GM20000 (cell line): ENCODE measurements around the gene SCUBE3.
A peak's percentile ranks its signal among the peaks of the same experiment; 100 is the strongest.

Source experiments
- DNase-seq: peaks from one replicate; pipeline ENCODE4 v3.0.0; 2012; ENCODE audit warnings: low spot score
- CTCF ChIP-seq: IDR thresholded peaks from 2 replicates; pipeline ENCODE4 v1.5.1; 2012; ENCODE audit warnings: mild to moderate bottlenecking, control low read depth; ENCODE audit errors: extremely low read depth, missing control alignments

The SCUBE3 gene

DNA sequence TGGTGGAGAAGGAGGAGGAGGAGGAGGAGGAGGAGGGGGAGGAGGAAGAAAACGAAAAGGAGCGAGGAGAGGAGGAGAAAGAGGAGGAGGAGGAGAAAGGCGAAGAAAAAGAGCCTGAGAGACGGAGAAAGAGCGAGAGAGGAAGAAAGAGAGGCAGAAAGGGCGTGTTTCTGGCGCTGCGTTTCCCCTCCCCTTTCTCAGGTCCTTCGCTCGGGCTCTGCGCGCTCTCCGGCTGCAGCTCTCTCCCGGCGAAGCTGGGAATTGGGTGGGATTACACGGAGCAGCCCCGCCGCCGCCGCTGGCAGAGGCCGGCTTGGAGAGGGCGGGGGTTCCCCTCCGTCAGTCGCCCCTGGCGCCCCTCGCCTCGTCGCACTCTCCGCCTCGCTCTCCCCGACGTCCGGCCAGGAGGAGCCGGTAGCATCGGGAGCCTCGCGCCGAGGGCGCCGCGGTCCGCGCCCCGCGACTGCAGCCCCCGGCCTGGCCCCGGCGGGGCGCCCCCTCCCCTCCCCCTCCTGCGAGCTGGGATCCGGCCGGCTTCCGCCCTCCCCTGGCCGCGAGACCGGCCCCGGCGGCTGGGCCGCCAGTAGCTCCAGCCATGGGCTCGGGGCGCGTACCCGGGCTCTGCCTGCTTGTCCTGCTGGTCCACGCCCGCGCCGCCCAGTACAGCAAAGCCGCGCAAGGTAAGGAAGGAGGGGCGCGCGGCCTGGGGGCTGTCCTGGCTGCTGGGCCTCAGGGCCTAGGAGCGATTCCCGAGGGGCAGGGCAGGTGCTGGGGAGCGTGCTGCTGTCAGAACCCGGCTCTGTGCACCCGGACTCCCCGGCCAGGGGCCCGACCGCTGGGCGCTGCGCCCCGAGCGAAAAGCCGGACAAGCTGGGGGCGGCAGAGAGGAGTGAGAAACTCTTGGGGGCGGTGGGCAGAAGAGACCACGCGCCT is at the start of gene SCUBE3:
SCUBE3 (plus strand) TSS at position 133 of the 933 bp plus-strand sequence; CDS start at position 596, 463 bp downstream.
- DNase-seq: peak; percentile 85
- no peak for TF ChIP-seq CTCF

- no peak for DNase-seq
- no peak for TF ChIP-seq CTCF
Measured at GRCh38 chr6:35164277-35164676, 49.5 kb upstream of the SCUBE3 start.

GRCh38 chr6:35164868-35165267 is 48.9 kb upstream of the SCUBE3 start:
- no peak for TF ChIP-seq CTCF
- DNase-seq: no peak

DNA sequence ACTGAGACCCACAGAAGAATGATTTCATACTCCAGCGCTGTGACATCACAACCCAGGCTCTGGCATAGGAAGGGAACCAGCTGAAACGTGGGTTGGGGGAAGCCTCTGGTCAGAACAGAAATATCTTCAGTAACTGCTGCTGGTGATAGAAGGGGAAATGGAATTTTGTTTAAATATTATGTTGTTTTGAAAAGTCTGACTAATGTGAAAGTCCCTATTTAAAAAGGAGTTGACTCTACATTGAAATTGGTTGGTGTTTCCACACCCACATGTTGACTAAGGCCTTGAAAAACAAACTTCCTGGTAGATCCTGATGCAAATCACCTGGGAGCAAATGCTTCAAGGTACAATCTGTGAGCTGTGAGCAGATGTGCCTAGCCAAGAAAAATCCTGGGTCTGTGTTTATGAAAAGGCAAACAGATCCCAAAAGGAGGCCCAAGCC is 48.1 kb upstream of the SCUBE3 start:
- no peak for TF ChIP-seq CTCF
- no peak for DNase-seq

DNA sequence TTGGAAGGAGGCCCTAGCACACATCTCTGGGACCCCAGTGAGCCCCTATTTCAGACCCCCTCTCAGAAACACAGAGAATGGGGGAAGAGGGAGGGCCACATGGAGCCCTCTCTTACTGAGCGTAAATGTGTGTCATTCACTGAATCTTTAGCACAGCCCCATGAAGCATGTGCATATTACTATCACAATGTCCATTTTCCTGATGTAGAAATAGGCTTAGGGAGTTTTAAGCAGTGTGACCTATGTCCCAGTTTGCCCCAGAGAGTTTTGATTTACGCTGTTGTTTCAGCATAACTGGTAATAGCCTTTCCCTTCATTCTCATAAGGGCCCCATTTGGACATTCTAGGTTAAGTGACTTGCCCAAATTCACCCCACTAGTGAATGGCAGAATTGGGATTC is 47.6 kb upstream of the SCUBE3 start:
- DNase-seq: no peak
- TF ChIP-seq CTCF: no peak

DNA sequence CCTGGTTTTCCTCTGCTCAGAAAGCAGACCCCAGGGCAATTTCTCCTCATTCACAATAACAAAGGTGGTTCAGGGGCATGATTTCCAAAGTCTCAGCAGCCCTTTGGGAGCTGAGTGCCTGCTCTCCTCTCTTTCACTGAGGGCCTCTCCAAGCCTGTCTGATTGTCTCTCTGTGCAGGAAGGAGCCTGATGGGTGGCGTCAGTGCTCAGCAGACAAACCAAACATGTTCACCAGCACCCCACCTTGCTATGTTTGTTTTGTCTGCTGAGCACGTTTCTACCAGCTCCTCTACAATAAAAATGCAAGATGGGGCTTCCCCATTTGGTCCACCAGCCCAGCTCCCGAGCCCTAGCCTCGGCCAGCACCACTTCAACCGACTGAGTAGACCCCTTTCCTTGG is 47.2 kb upstream of the SCUBE3 start:
- no peak for DNase-seq

More for the DNA sequence above, 47.2 kb upstream of the SCUBE3 start:
- TF ChIP-seq CTCF: no peak
